Nephron (organoid): ENCODE results near the gene ANKS4B.

Source experiments
- H3K27ac Mint-ChIP-seq, 3 experiments: 2 replicates each; pipeline ENCODE4 v1.8.0; 2020; ENCODE audit warnings: mixed read lengths in 3 of 3, mild to moderate bottlenecking in 2 of 3, moderate library complexity in 1 of 3
- H3K27me3 Mint-ChIP-seq: 2 replicates; pipeline ENCODE4 v1.8.0; 2021; ENCODE audit warnings: low read depth, mild to moderate bottlenecking, moderate library complexity, mixed read lengths
- H3K36me3 Mint-ChIP-seq: 2 replicates; pipeline ENCODE4 v1.8.0; 2020; ENCODE audit warnings: low read depth, mixed read lengths
- H3K4me1 Mint-ChIP-seq: 2 replicates; pipeline ENCODE4 v1.8.0; 2020; ENCODE audit warnings: mixed read lengths
- H3K4me3 Mint-ChIP-seq, 3 experiments: 2 replicates each; pipeline ENCODE4 v1.8.0; 2020; ENCODE audit warnings: mild to moderate bottlenecking in 3 of 3, mixed read lengths in 3 of 3, moderate library complexity in 2 of 3
- H3K9me3 Mint-ChIP-seq: 2 replicates; pipeline ENCODE4 v1.8.0; 2020; ENCODE audit warnings: mixed read lengths
- CTCF ChIP-seq, 3 experiments: fragments of 200-600 bp; sonication (generic); IDR thresholded peaks; one replicate each; pipeline ENCODE4 v1.5.0; 2021; ENCODE audit warnings: antibody characterized with exemption in 3 of 3; ENCODE audit not compliant: unreplicated experiment in 3 of 3

ANKS4B gene

GRCh38 chr16:21301895-21302291 is 68.4 kb downstream of the ANKS4B start:
- H3K4me3 Mint-ChIP-seq, result peak overlapping the region; percentile 76 to 81 (median 79)
- peaks cover 5% of the 10 kb centered on the region for H3K4me1 Mint-ChIP-seq
- TF ChIP-seq CTCF (IDR thresholded peaks at IDR 0.05; ENCODE audit: unreplicated experiment in 3 of 3), result no peak

GRCh38 chr16:21302454-21302853 is 69.0 kb downstream of the ANKS4B start:
- no peaks in the 10 kb centered on the region for H3K9me3 Mint-ChIP-seq
- peaks cover 5% of the 10 kb centered on the region for H3K4me1 Mint-ChIP-seq
- no peak overlapping the region for H3K27ac Mint-ChIP-seq
- no peak for TF ChIP-seq CTCF (IDR thresholded peaks at IDR 0.05; ENCODE audit: unreplicated experiment in 3 of 3)
- peak overlapping the region; percentile 76 to 81 (median 79) for H3K4me3 Mint-ChIP-seq
- peaks cover 69% of the 10 kb centered on the region for H3K27me3 Mint-ChIP-seq
- H3K36me3 Mint-ChIP-seq, result no peaks in the 10 kb centered on the region

More at GRCh38 chr16:21301895-21302291, 68.4 kb downstream of the ANKS4B start:
- H3K27ac Mint-ChIP-seq, result no peak overlapping the region
- peaks cover 71% of the 10 kb centered on the region for H3K27me3 Mint-ChIP-seq
- no peaks in the 10 kb centered on the region for H3K36me3 Mint-ChIP-seq
- no peaks in the 10 kb centered on the region for H3K9me3 Mint-ChIP-seq

GRCh38 chr16:21302898-21303528 is 69.5 kb downstream of the ANKS4B start:
- TF ChIP-seq CTCF (IDR thresholded peaks at IDR 0.05; ENCODE audit: unreplicated experiment in 3 of 3), result no peak
- Mint-ChIP-seq H3K36me3 (no peaks in the 10 kb centered on the region), H3K4me3 (no peak overlapping the region), H3K27me3 (peaks cover 65% of the 10 kb centered on the region), H3K9me3 (no peaks in the 10 kb centered on the region), H3K27ac (no peak overlapping the region), H3K4me1 (peaks cover 5% of the 10 kb centered on the region)
